ENCODE measurements around the gene NHERF1. TPM values are rescaled to one million over a fixed set of nuclear protein-coding genes. Genes with fewer than 3 reads are reported as not detected.

The NHERF1 gene
- total and polyA plus RNA-seq, 2 of the 4 experiments (the other 2 are of a cell fraction) = 3.8 to 11.8 TPM

DNA sequence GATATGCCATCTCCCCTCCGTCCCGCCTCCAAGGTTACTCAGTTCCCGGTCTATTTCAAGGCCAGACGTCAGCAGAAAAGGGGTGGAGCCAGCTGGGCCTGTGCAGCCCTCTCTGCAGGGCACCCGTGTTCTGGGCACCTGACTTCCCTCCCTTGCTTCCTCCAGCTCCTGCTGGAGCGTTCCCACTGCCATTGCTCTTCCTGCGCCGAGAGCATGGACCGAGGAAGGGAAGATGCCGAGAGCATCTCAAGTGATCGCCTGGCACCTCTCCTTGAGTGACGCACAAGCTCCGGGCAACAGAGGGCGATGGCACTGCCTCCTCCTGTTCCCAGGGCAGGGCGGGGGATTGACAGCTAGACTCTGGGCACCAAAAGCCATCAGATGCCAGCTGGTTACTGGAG is 57.2 kb downstream of the NHERF1 start:
- dilution Hi-C loops (cut with HindIII; ENCODE audit: low sequenced_read_pairs, unreplicated experiment) = no loop called here
- no TSS peak for BruUV-seq (replicated peaks)
- Histone ChIP-seq H2BK20ac (ENCODE audit: low read depth, low read length) (no peak overlapping the region), H3K9me3 (ENCODE audit: control insufficient read depth, insufficient read depth, low read length) (no peaks in the 10 kb centered on the region), H3K9me1 (ENCODE audit: insufficient read depth, low read length) (0 out of 2 replicates have a peak, but pooled peaks cover 2% of the 10 kb centered on the region), H3K27ac (ENCODE audit: insufficient read depth, low read length) (no peak overlapping the region), H2BK120ac (ENCODE audit: low read depth, low read length) (no peak overlapping the region), H3K4me3 (ENCODE audit: insufficient read depth, low read depth, low read length) (no peak overlapping the region), H4K5ac (ENCODE audit: low read depth, low read length) (no peak overlapping the region), H3K9ac (ENCODE audit: low read depth, low read length) (no peak overlapping the region), H3K27me3 (ENCODE audit: control insufficient read depth, insufficient read depth, low read length) (no peaks in the 10 kb centered on the region), H3K23ac (ENCODE audit: low read depth, low read length) (no peak overlapping the region), H4K91ac (ENCODE audit: insufficient read depth, low read depth, low read length) (no peak overlapping the region), H4K20me1 (ENCODE audit: insufficient read depth, low read length) (no peaks in the 10 kb centered on the region; the same call in 1 of the 2 replicates), H3K79me1 (ENCODE audit: low read depth in 1 of 2, low read length in 2 of 2) (no peaks in the 10 kb centered on the region), H2AK9ac (replicated peaks; ENCODE audit: low read depth, low read length, poor library complexity) (no peak overlapping the region), H3K14ac (replicated peaks; ENCODE audit: low read depth, low read length) (no peak overlapping the region), H2AFZ (replicated peaks; ENCODE audit: low read length, poor library complexity) (no peak overlapping the region), H3K4ac (ENCODE audit: low read depth, low read length) (no peak overlapping the region), H3K56ac (ENCODE audit: extremely low read depth, insufficient read depth, low read length) (no peak overlapping the region), H2BK15ac (ENCODE audit: low read depth, low read length) (no peak overlapping the region), H3K4me2 (ENCODE audit: low read depth, low read length) (no peak overlapping the region), H4K8ac (ENCODE audit: low read depth in 2 of 2, low read length in 2 of 2) (no peak overlapping the region), H3K36me3 (ENCODE audit: control insufficient read depth, insufficient read depth, low read length) (peaks cover 14% of the 10 kb centered on the region), H3K18ac (ENCODE audit: low read depth, low read length) (no peak overlapping the region), H2AK5ac (ENCODE audit: low read depth, low read length) (no peak overlapping the region), H3K4me1 (ENCODE audit: control insufficient read depth, insufficient read depth, low read length) (no peaks in the 10 kb centered on the region), H2BK5ac (ENCODE audit: low read depth, low read length, poor library complexity, severe bottlenecking) (no peak overlapping the region)
- intact Hi-C loops (cut with micrococcal nuclease) = no loop called here
- in situ Hi-C loops (cut with MboI; ENCODE audit: low sequenced_read_pairs) = no loop called here
- TF ChIP-seq, protein P1, sequence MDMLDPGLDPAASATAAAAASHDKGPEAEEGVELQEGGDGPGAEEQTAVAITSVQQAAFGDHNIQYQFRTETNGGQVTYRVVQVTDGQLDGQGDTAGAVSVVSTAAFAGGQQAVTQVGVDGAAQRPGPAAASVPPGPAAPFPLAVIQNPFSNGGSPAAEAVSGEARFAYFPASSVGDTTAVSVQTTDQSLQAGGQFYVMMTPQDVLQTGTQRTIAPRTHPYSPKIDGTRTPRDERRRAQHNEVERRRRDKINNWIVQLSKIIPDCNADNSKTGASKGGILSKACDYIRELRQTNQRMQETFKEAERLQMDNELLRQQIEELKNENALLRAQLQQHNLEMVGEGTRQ (IDR thresholded peaks at IDR 0.05; ENCODE audit: low read depth, low read length) = no peak
- TF ChIP-seq FOS (IDR thresholded peaks at IDR 0.05; ENCODE audit: low read depth, low read length) = no peak
- no peak for TF ChIP-seq MAZ (IDR thresholded peaks at IDR 0.05; ENCODE audit: borderline replicate concordance, low read depth, low read length)
- no peak for TF ChIP-seq CEBPB (IDR thresholded peaks at IDR 0.05; ENCODE audit: low read depth, low read length)
- no peak for TF ChIP-seq NFE2L2 (IDR thresholded peaks at IDR 0.05; ENCODE audit: low read depth, low read length)
- no peak for TF ChIP-seq RAD21 (IDR thresholded peaks at IDR 0.05; ENCODE audit: low read length)
- TF ChIP-seq, protein P2, sequence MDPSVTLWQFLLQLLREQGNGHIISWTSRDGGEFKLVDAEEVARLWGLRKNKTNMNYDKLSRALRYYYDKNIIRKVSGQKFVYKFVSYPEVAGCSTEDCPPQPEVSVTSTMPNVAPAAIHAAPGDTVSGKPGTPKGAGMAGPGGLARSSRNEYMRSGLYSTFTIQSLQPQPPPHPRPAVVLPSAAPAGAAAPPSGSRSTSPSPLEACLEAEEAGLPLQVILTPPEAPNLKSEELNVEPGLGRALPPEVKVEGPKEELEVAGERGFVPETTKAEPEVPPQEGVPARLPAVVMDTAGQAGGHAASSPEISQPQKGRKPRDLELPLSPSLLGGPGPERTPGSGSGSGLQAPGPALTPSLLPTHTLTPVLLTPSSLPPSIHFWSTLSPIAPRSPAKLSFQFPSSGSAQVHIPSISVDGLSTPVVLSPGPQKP (IDR thresholded peaks at IDR 0.05; ENCODE audit: borderline replicate concordance, low read depth, low read length) = no peak
- no peak for TF ChIP-seq RCOR1 (IDR thresholded peaks at IDR 0.05; ENCODE audit: insufficient replicate concordance, low read length)
- TF ChIP-seq MAFK (IDR thresholded peaks at IDR 0.05; ENCODE audit: low read depth, low read length) = no peak
- no peak for TF ChIP-seq POLR2A (IDR thresholded peaks at IDR 0.05; ENCODE audit: low read depth, low read length)
- DNase-seq (no peak), ATAC-seq (ENCODE audit: low read depth) (no peak)
- 81% methylated on average over 8 of the region's 15 CpGs; no CpG with 5 or more reads in 1 of the 2 experiments for WGBS, 2 experiments (ENCODE audit: extremely low coverage in 2 of 2, insufficient read length in 1 of 2)
- CTCF ChIA-PET = interaction anchor here (0.7 kb wide), 1 partner anchor 16 kb away, joined by 3 read pairs; no protein-coding TSS in a partner anchor
- POLR2A ChIA-PET (ENCODE audit: unreplicated experiment) = no interaction called here
